Neural progenitor cell (in vitro differentiated cells): ENCODE results near the gene MAD1L1. TPM values are rescaled to one million over a fixed set of nuclear protein-coding genes. Genes with fewer than 3 reads are reported as not detected.

ENCODE experiments used
- DNase-seq: peaks from one replicate; pipeline ENCODE4 v3.0.0-alpha.2; 2016; ENCODE audit warnings: low spot score
- H2AFZ ChIP-seq: fragments of 200-600 bp; sonication (generic); replicated peaks from 2 replicates; pipeline ENCODE4 v1.6.1; 2016; ENCODE audit warnings: antibody characterized with exemption
- H3F3A ChIP-seq: fragments of 200-600 bp; sonication (generic); 2 replicates; pipeline ENCODE4 v1.6.1; 2016; ENCODE audit warnings: antibody characterized with exemption, low read depth
- H3K27ac ChIP-seq: fragments of 200-600 bp; sonication (generic); 2 replicates; pipeline ENCODE4 v1.5.1; 2016; ENCODE audit warnings: mild to moderate bottlenecking
- H3K27me3 ChIP-seq: fragments of 200-600 bp; sonication (generic); 2 replicates; pipeline ENCODE4 v1.6.1; 2016; ENCODE audit warnings: mild to moderate bottlenecking, moderate library complexity
- H3K36me3 ChIP-seq: fragments of 200-600 bp; sonication (generic); 2 replicates; pipeline ENCODE4 v1.5.1; 2016
- H3K4me1 ChIP-seq: fragments of 200-600 bp; sonication (generic); 2 replicates; pipeline ENCODE4 v1.6.1; 2016; ENCODE audit warnings: mixed run types
- H3K4me2 ChIP-seq: fragments of 200-600 bp; sonication (generic); 2 replicates; pipeline ENCODE4 v1.6.1; 2016
- H3K4me3 ChIP-seq: fragments of 200-600 bp; sonication (generic); 2 replicates; pipeline ENCODE4 v1.5.1; 2016
- H3K79me2 ChIP-seq: fragments of 200-600 bp; sonication (generic); 2 replicates; pipeline ENCODE4 v1.6.1; 2016; ENCODE audit warnings: low read depth
- H3K9ac ChIP-seq: fragments of 200-600 bp; sonication (generic); 2 replicates; pipeline ENCODE4 v1.6.1; 2016
- H3K9me3 ChIP-seq: fragments of 200-600 bp; sonication (generic); 2 replicates; pipeline ENCODE4 v1.5.1; 2016; ENCODE audit warnings: low read depth
- H4K20me1 ChIP-seq: fragments of 200-600 bp; sonication (generic); 2 replicates; pipeline ENCODE4 v1.6.1; 2016; ENCODE audit warnings: low read depth
- H3K27ac Mint-ChIP-seq: 3 replicates; pipeline ENCODE4 v1.8.0; 2021; ENCODE audit warnings: mixed read lengths
- H3K27me3 Mint-ChIP-seq: 2 replicates; pipeline ENCODE4 v1.8.0; 2022; ENCODE audit warnings: low read depth, mild to moderate bottlenecking, inconsistent platforms, moderate library complexity, mixed read lengths; ENCODE audit not compliant: insufficient read depth
- H3K36me3 Mint-ChIP-seq: 3 replicates; pipeline ENCODE4 v1.8.0; 2021; ENCODE audit warnings: mixed read lengths
- H3K4me1 Mint-ChIP-seq: 3 replicates; pipeline ENCODE4 v1.8.0; 2021; ENCODE audit warnings: mixed read lengths
- H3K4me3 Mint-ChIP-seq: 3 replicates; pipeline ENCODE4 v1.8.0; 2021; ENCODE audit warnings: mild to moderate bottlenecking, moderate library complexity, mixed read lengths
- H3K9me3 Mint-ChIP-seq: 3 replicates; pipeline ENCODE4 v1.8.0; 2020; ENCODE audit warnings: mixed read lengths
- CTCF ChIP-seq: fragments of 200-600 bp; sonication (generic); IDR thresholded peaks from 2 replicates; pipeline ENCODE4 v1.5.1; 2017; ENCODE audit warnings: antibody characterized with exemption, mild to moderate bottlenecking
- EZH2 ChIP-seq: fragments of 200-600 bp; sonication (generic); IDR thresholded peaks from 2 replicates; pipeline ENCODE4 v1.6.1; 2017; ENCODE audit warnings: antibody characterized with exemption, mild to moderate bottlenecking, moderate library complexity
- EZH2phosphoT487 ChIP-seq: fragments of 200-600 bp; sonication (generic); IDR thresholded peaks from 2 replicates; pipeline ENCODE4 v1.6.1; 2017; ENCODE audit warnings: antibody characterized with exemption
- total RNA-seq: library from RNA; depleted of rRNA; stranded (reverse); fragments of >200 nt; gene quantifications from 2 replicates; pipeline ENCODE4 v1.2.3, GENCODE V29; 2015; ENCODE audit warnings: low replicate concordance

The MAD1L1 gene
- total RNA-seq, 1 donor from 2014 or later: 23.7 TPM

GRCh38 chr7:2017481-2017891 is 215.3 kb downstream of the MAD1L1 start:
- peaks cover 10% of the 10 kb centered on the region for H3F3A ChIP-seq
- no peak overlapping the region for H3K4me3 Mint-ChIP-seq
- H3K36me3 Mint-ChIP-seq: no peaks in the 10 kb centered on the region
- no peak for DNase-seq
- H3K4me1 ChIP-seq: peaks cover 17% of the 10 kb centered on the region
- TF ChIP-seq CTCF (no peak), EZH2phosphoT487 (no peak), EZH2 (no peak)
- no peak overlapping the region for H3K27ac ChIP-seq
- no peak overlapping the region for H3K4me3 ChIP-seq
- no peaks in the 10 kb centered on the region for H3K36me3 ChIP-seq
- no peak overlapping the region for H3K9ac ChIP-seq
- H3K27me3 Mint-ChIP-seq: peaks cover 7% of the 10 kb centered on the region
- H3K4me2 ChIP-seq: no peak overlapping the region
- H3K9me3 Mint-ChIP-seq: no peaks in the 10 kb centered on the region
- H3K79me2 ChIP-seq: peaks cover 2% of the 10 kb centered on the region
- H3K9me3 ChIP-seq: no peaks in the 10 kb centered on the region
- no peak overlapping the region for H2AFZ ChIP-seq
- H3K4me1 Mint-ChIP-seq: peaks cover 41% of the 10 kb centered on the region
- H3K27ac Mint-ChIP-seq: peak overlapping the region; percentile 66
- H4K20me1 ChIP-seq: peaks cover 16% of the 10 kb centered on the region
- no peaks in the 10 kb centered on the region for H3K27me3 ChIP-seq

- Histone ChIP-seq H3K9me3 (no peaks in the 10 kb centered on the region), H3K36me3 (no peaks in the 10 kb centered on the region), H3K27me3 (no peaks in the 10 kb centered on the region), H3K9ac (no peak overlapping the region), H3K4me1 (peaks cover 17% of the 10 kb centered on the region), H3K4me2 (no peak overlapping the region), H3K79me2 (no peaks in the 10 kb centered on the region), H3F3A (peaks cover 10% of the 10 kb centered on the region), H4K20me1 (peaks cover 16% of the 10 kb centered on the region), H3K27ac (no peak overlapping the region), H2AFZ (no peak overlapping the region), H3K4me3 (no peak overlapping the region)
- peak; percentile 39 for DNase-seq
- H3K9me3 Mint-ChIP-seq: no peaks in the 10 kb centered on the region
- no peaks in the 10 kb centered on the region for H3K36me3 Mint-ChIP-seq
- H3K4me3 Mint-ChIP-seq: no peak overlapping the region
- peak overlapping the region; percentile 89 for H3K27ac Mint-ChIP-seq
- peaks cover 7% of the 10 kb centered on the region for H3K27me3 Mint-ChIP-seq
- TF ChIP-seq EZH2: no peak
- no peak for TF ChIP-seq CTCF
- no peak for TF ChIP-seq EZH2phosphoT487
- peaks cover 41% of the 10 kb centered on the region for H3K4me1 Mint-ChIP-seq
Observed at GRCh38 chr7:2016761-2017480, 215.8 kb downstream of the MAD1L1 start.

GRCh38 chr7:2016021-2016631 is 216.6 kb downstream of the MAD1L1 start:
- H3K36me3 Mint-ChIP-seq: no peaks in the 10 kb centered on the region
- no peak for DNase-seq
- no peak overlapping the region for H3K4me2 ChIP-seq
- H3K27me3 ChIP-seq: no peaks in the 10 kb centered on the region
- peaks cover 7% of the 10 kb centered on the region for H3K27me3 Mint-ChIP-seq
- peaks cover 13% of the 10 kb centered on the region for H4K20me1 ChIP-seq
- H2AFZ ChIP-seq: no peak overlapping the region
- H3K9me3 Mint-ChIP-seq: no peaks in the 10 kb centered on the region
- peaks cover 5% of the 10 kb centered on the region for H3F3A ChIP-seq
- no peaks in the 10 kb centered on the region for H3K9me3 ChIP-seq
- no peak overlapping the region for H3K4me3 ChIP-seq
- no peaks in the 10 kb centered on the region for H3K79me2 ChIP-seq
- no peak overlapping the region for H3K27ac Mint-ChIP-seq
- TF ChIP-seq CTCF (no peak), EZH2phosphoT487 (no peak), EZH2 (no peak)
- no peak overlapping the region for H3K9ac ChIP-seq
- peaks cover 13% of the 10 kb centered on the region for H3K4me1 ChIP-seq
- H3K4me3 Mint-ChIP-seq: no peak overlapping the region
- H3K4me1 Mint-ChIP-seq: peaks cover 35% of the 10 kb centered on the region
- H3K27ac ChIP-seq: no peak overlapping the region
- no peaks in the 10 kb centered on the region for H3K36me3 ChIP-seq
